Activated CD8-positive, alpha-beta memory T cell treated with anti-CD3 and anti-CD28 coated beads, Interleukin-2, amount 50 U/mL, for 48 hours (primary cell): ENCODE measurements around the gene GNAL.

Experiments
- DNase-seq: peaks from one replicate; pipeline ENCODE4 v3.0.0-alpha.2; 2020

Gene GNAL

DNA sequence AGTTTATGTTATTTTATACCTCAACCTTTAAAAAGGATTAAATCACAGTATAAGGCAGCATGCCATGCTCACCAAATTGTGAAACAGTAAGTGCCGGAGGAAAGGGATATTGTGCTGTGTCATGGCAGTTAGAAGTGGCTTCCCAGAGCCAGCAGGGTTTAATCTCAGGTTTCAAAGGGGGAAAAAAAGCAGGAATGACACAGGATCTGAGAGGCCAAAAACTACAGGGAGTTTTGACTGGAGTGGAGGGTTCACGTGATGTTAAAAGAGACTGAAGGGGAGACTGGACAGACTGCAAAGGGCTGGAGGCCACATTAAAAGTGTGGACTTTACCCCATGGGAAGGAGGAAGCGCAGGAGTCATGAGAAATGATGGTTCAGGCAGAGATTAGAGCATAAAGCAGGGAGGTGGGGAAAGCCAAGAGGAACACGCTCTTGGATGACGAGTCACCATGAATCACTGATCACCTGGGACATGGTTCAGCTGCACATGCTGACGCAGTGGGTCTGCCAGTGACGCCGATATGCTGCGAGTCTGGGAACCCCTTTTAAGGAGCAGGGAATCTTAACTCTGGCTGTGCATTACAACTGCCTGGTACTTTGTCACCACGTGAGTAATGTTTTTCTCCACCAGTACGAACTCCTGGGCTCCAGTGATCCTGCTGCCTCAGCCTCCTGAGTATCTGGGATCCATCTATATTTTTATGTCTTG is 168.3 kb downstream of the GNAL start:
- no peak for DNase-seq

DNA sequence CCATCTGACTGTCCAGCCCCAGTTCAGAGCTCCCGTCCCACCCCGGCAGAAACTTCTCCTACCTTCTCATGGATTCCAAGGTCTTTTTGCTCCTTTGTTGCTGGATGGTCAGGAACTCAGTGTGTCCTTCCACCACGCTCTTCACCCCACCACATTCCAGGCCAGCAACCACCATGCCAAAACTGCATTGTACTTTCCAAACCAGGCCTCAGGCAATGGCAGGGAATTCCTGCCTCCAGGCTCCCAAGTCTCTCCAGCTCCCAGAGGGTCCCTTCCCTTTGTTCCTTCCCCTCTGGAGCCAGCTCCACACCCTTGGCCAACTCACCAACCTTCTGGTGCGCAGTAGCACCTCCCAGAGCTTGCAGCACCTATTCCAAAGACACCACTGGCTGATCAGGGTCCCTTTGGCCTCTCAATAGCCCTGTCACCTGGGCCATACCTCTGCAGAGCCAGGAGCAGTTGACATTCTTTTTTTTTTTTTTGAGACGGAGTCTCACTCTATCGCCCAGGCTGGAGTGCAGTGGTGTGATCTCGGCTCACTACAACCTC is 170.3 kb downstream of the GNAL start:
- no peak for DNase-seq

DNA sequence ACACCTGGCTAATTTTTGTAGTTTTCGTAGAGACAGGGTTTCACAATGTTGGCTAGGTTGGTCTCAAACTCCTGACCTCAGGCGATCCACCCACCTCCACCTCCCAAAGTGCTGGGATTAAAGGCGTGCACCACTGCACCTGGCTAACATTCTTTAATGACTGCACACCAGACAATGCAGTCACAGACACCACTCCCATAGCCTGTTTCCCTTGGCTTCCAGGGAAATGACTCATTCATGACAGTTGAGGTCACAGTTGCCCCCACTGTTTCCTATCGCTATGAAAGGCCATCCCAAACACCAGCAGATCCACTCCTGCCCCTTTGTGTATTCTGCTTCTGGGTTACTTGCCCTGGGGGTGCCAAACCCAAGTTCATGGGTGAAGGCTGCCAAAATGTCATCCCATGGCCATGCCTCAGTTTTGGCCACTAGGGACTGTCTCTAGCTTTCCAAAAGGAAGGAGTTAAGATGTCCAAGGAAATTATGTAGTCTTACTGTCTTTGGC is 170.9 kb downstream of the GNAL start:
- no peak for DNase-seq

DNA sequence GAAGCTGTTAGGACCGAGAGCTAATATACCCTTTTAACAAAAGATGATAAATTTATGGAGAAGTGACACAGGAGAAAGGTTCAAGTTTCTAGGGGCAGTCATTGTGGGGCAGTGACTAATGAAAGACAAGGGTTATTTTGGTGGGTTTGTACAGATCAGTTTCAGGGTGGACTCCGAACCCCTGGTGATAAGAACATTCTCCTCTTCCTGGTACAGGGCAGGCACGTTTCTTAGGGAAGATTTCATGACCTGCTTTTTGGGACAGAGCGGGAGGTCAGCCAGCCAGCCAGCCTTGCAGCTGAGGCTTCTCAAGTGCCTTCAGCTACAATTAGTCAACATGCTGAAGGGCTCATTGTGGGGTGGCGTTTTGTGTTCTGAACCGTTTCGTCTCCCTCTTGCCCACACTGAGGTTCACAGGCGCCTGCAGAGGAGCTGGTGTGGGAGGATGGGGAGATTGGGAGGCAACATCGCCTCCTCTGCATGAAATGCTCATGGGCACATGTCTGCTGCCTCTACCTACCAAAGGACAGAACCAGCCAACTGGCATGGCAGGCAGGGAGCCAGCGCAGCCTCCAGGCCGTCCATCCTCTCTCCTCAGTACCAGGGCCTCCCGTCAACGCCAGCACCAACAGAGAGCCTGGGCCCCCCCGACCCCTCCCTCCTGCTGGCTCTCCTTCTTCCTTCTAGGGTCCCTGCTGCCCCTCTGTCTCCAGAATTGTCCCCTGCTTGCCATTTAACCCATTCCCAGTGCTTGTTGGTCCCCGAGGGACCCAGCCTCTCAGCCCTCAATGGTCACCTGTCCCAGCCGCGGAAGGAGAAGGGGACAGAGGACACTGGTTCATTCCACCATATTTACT is 171.8 kb downstream of the GNAL start:
- DNase-seq: no peak

DNA sequence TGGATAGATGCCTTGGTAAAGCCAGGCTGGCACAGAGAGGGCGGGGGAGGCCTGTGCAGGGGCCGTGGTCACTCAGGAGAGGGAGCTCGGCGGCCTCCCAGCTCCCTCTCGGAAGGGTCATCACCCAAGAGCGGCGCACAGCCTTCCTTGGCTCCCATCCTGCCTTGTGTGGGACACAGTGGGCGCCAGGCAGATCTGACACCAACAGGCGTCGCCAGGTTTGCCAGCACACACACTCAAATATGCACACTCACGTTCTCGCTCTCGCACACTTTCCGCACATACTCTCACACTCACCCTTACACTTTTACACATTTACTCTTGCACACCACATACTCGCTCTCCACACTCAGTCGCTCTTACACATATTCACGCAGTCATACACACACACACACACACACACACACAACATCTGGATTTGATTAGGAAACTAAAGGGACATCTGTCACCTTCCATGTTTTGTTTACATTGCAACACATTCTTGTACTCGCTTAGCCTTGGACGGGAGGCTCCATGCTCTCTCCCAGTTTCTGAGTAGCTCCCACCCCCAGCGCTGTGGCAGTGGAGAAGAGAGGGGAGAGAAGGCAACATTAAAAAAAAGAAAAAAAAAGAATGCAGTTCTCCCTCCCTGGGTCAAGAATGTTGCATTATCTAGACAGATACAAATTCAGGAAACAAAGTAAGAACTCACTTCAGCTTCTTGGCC is 172.7 kb downstream of the GNAL start:
- no peak for DNase-seq

DNA sequence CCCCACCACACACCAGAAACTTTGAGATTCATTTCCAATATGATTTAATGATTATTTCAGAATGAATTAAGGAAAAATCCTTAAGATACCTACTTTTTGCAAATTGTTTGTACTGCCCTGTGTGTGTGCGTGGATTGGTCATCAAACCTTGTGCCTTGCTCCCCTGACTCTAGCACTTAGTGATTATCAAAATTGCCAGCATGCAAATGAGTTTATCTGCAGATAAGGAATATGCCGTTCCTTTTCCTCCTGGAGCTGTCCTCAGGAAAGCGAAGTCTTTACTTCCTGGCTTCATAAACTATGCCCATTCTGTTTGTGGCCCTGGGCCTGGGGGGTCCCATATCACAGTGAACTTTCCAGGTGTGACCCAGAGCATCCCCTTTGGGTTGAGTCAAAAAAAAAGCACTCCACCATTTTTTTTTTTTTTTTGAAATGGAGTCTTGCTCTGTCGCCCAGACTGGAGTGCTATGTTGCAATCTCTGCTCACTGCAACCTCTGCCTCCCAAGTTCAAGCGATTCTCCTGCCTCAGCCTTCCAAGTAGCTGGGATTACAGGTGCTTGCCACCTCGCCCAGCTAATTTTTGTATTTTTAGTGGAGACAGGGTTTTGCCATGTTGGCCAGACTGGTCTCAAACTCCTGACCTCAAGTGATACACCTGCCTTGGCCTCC is 173.5 kb downstream of the GNAL start:
- peak; percentile 3 for DNase-seq

DNA sequence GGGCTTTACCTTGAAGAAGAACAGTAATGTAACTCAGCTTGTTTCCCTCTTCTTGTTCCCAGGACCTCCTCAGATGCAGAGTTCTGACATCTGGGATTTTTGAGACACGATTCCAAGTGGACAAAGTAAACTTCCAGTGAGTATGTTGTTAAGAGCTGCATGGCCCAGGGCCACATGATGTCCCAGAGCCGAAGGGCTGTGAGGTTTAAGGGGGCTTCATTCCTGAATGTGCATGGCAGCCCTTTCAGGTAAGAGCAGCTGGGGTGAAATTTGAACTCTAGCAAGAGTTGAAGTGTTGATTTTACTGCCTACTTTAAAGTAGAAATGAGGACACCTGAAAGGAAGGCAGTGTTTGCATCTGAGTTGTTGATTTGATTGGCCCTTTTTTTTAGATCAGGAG is 175.4 kb downstream of the GNAL start:
- peak; percentile 18 for DNase-seq

DNA sequence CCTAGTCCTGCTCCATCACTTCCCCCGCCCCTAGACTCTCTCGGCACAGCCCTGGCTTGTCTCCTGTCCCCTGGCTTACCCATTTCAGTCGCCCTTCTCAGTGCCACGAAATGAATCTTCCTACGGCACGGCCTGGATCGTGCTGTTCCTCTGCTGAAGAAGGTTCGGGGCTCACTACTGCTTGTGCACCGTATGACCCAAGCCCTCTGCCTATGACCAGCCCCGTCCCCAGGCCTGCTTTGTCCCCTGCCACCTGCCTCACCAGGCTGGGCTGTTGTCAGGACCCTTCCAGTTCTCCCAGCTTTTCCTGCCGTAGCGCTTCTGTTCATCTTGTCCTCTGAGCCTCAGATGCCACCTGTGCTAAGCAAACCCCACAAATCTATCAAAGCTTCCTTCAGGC is 176.0 kb downstream of the GNAL start:
- DNase-seq: peak; percentile 32

DNA sequence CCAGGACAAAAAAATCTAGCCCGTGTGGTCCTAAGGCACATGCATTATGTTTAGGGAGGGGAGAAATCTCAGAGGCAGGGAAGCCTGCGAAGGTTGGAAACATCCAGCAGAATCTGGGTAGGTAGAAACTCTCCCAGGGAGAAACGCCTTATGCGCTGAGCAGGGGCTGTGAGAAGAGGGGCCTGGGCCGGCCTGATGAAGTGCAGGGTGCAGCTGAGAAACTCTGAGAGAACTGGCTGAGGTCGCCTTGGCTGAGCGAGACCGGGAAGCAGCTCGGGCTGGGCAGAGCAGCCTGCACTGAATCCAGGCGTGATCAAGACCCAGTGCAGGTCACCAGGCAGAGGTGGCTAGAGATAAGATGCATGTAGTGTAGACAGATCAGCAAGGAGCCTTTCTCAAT is 177.3 kb downstream of the GNAL start:
- no peak for DNase-seq

DNA sequence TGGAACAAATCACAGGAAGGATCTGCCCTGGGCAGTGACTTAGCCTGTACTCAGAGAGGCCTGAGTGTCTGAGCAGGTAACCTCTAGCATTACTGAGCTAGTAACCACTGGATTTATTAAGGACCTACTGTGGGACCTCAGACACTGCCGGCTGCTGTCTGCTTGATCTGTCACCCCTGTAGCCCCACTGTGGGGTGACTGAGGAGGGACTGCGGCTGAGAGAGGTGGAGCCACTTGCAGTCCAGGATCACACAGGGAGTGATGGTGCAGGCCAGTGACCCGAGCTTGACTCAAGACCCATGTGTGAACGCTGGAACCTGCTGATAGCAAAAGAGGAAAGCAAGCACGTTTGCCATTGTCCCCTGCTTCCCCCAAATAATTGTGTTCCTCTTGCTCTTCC is 177.7 kb downstream of the GNAL start:
- peak; percentile 23 for DNase-seq

DNA sequence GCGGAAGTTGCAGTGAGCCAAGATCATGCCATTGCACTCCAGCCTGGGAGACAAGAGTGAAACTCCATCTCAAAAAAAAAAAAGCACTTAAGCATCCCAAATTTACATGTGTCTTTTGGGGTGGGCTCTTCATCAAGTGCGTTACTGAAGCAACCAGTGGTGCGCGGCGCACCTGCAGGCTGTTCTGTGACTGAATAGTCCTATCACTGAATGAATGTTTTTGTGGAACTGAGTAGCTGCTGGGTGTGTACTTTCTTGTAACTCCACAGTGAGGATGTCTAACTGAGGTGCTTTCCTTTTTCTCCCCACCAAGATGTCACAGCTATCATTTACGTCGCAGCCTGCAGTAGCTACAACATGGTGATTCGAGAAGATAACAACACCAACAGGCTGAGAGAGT is 179.2 kb downstream of the GNAL start:
- peak; percentile 2 for DNase-seq

DNA sequence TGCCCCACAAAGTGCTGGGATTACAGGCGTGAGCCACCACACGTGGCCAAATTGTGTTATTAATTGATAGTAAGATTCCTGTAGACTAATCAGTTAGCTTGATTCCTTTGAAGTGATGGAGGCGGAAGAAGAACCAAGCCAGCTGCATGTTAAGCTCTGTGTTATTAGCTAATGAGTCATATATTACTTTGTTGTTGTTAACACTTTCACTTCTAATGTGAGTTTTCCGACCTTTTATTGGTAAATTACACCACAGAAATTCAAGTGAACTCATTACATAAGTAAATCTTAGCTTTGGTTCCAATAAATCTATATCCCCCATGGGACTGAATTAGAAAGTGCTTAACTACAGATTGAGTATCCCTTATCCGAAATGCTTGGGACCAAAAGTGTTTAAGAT is 182.4 kb downstream of the GNAL start:
- DNase-seq: no peak

DNA sequence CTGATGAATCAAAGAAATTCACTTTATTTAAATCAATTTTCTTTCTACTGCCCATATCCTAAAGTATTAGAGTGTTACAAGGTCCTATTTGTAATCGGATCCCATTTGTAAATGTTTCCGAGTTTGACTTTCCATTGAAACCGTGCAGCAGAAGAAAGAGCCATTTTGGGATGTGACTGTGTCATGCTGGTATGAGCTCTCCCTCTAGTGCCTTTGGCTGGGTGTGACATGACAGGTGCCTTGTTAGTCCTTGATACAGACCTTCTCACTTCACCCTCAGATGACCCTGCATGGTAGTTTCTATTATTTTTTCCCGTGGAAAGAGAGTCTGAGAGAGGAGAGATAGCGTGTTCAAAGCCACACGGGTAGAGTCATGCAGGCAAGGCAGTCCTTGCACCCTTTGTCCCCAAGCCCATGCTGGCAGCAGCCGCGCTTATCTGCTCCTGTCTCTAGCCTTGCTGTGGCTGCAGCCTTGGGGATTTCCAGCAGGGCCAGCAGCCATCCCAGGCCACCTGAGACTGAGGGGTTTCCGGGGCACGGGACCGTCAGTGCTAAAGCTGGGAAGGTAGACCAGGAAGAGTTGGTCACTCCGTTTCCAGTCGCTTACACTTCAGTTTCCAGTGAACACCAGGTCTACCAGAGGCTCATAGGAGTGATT is 183.5 kb downstream of the GNAL start:
- DNase-seq: peak; percentile 33

DNA sequence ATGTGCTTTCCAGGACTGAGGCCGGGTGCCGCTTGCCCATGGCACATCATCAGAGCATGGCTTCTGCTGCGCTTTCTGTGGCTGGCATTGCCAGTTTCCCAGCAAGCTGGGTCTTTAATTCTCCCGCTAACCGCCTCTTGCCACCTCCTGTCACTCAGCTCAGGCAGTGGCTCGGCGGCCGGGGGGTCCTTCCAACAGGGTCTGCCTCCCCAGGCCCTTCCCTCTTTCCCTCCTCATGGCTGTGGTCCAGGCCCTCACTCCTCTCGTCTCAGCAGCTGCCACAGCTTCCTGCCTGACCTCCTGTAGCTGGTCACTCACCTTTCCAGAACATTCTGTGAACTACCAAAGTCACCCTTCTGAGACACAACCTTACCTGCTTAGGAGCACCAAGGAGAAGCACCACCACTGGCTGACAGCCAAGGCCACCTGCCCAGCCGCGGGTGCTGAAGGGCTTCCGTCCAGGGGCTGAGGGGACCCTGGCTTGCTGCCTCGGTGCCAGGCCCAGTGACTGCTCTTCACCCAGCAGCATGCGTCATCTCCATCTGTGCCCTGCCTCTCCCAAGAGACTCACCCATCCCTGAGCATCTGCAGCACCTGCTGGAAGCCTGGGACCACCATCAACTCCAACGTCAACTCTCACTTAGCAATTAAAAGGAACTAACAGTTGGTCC is 184.7 kb downstream of the GNAL start:
- peak; percentile 23 for DNase-seq

DNA sequence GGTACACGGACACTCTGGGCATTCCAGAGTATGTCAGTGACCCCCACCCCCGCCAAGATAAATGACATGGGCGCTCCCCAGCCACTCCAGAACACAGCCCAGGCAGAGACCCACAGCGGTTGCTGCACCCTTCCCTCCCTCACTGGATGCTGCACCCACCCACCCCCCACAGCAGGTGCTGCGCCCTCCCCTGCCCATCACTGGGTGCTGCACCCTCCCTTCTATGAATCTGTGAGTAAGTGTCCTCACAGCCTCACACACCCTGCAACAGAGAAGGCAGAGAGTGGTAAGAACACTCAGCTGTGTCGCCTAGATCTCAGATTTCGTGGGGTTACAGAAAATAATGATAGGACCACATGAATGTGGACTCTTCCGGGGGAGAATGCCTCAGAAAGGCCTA is 185.6 kb downstream of the GNAL start:
- DNase-seq: no peak

DNA sequence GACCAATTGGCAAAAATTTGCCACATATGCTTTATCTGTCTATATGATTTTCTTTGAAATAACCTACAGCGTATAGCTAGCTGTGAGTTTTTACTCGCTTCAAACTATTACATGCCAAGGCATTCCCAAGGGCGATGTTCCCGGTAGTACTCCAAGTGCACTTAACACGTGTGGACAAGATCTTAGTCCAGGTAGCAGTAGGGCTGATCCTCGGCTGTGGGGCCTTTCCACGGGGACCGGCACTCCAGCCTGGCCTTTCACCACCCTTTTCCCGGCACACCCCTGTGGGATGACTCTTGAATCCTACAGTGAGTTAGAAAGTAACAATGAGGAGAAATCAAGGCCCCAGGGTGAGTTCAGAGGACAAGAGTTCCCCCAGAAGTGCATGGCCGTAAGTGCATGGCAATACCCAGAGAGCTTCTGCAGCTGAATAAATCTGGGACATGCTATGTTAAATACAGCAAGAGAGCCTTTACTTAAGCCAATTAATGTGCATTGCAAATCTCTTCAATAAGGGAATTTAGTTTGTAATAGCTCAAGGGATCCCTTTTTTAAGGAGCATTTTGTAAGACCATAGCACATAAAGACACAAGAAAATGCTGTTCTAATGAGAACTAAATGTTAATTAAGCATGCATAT is 188.6 kb downstream of the GNAL start:
- no peak for DNase-seq

DNA sequence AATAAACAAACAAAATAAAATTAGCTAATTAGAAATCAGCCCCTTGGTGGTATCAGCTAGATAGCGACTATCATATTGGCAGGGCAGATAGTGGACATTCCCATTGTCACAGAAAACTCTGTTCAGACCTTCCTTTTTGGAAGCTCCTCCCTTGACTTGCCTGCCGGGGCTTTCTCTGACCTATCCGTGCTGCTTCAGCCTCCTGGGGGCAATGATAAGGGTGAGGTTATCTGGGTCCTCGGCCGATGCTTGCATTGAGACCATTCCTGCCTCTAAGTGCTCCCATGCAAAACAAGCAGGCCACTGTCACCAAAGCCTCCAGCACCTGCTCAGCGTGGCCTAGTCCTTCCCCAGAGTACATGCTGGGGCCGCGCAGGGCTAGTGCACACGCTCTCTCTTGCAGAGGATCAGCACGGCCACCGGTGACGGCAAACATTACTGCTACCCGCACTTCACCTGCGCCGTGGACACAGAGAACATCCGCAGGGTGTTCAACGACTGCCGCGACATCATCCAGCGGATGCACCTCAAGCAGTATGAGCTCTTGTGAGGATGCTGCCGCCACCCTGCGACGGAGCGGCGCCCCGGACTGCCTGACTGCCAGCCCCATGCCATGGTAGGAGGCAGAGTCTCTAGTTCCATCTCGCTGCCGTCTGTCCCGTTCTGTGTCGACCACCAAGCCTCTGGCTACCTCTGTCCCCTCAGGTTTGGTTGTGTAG is 191.7 kb downstream of the GNAL start:
- no peak for DNase-seq

DNA sequence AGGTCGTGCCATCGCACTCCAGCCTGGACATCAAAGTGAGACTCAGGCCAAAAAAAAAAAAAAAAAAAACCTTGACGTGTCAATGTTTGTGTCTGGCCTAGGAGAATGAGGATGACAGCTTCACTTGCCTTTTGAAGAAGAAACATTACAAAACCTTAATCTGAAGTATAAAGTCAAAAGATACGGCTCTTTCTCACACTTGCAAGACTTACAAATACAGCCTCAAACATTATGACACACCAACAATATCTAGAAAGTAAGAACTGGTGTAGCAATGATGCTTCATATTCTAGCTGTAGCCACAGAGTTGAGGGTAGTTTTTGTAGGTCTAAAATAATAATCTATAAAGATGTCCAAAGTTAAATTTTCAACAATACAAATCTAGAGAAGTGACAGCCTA is 193.6 kb downstream of the GNAL start:
- no peak for DNase-seq

DNA sequence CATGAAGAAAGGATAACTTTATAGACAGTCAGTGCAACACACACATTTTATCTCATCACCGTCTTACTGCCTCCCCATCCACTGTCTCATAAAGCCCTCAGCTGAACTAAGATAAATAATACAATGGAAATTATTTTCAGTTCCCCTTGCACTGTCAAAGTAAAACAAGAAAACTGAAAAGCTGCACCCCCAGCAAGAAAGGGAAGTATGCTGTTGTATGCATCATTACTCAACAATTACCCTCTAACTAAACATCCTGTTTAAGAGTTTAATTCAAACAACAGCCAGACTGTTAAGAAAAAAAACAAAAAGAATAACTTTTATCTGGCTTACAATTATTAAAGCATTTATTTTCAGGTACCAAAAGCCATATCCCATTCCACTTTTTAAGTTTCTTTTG is 194.1 kb downstream of the GNAL start:
- no peak for DNase-seq

DNA sequence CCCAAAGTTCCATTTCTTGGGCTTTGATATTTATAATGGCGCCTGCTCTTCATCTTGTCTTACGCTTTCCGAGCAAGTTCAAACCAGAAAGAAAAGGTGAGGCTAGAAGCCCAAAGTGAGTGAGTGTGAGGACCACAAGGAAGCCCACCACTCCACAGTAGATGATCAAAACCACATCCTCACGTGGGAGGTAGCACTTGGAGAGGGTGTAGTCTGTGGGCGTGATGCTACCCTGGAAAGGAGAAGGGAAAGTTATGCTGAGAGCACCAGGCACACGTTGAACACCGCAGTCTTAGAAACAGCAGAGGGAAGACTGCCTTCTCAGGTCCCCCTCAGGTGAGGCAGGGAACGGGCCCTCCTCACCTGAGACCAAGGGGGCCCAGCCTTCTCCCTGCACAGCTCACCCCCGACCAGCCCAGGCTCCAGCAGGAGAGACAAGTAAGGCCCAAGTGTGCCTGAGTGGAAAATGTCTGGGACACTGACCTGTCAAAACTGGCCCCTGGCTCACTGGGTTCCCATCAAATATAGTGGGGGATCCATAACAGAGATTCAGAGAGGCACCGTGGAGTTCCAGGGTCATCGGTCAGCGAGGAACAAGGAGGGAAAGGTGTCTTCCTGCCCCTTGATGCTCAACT is 195.4 kb downstream of the GNAL start:
- no peak for DNase-seq
